ENCODE data around the gene APOBEC3G.

Gene APOBEC3G

GRCh38 chr22:39128508-39128907 lies 51.4 kb downstream of the APOBEC3G start:
- DNase-seq = no peak

DNA sequence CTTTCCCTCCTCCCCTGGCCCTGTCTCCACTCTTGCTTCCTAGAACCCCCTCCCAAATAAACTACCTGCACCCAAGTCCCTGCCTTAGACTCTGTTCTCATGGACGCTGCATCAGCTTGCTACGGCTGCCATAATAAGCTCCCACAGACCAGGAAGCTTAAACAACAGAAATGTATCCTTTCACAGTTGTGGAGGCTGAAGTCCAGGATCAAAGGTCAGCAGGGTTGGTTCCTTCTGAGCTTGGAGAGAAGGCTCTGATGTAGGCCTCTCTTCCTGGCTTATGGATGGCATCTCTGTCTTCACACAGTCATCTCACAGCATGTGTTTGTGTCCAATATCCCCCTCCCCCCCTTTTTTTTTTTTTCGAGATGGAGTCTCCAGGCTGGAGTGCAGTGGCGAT lies 52.0 kb downstream of the APOBEC3G start:
- no peak for DNase-seq

DNA sequence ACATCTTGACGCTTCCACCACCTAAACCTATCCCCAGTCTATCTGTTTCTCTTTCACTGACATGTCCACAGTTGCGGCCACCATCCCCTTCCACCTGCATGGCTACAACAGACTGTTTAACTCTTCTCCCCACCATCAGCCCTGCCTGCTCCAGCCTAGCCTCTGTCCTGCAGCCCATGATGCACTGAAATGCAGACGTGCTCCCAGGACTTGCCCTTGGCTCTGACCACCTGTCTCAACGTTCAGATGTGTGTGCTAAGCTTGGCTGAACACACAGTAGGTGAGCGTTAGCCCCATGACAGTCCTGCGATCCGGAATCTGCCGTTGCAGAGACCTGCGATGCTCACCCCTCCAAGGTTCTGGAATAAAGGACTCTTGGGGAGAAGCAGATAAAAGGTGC lies 52.7 kb downstream of the APOBEC3G start:
- DNase-seq = no peak

GRCh38 chr22:39130152-39130704 lies 53.2 kb downstream of the APOBEC3G start:
- no peak for DNase-seq

DNA sequence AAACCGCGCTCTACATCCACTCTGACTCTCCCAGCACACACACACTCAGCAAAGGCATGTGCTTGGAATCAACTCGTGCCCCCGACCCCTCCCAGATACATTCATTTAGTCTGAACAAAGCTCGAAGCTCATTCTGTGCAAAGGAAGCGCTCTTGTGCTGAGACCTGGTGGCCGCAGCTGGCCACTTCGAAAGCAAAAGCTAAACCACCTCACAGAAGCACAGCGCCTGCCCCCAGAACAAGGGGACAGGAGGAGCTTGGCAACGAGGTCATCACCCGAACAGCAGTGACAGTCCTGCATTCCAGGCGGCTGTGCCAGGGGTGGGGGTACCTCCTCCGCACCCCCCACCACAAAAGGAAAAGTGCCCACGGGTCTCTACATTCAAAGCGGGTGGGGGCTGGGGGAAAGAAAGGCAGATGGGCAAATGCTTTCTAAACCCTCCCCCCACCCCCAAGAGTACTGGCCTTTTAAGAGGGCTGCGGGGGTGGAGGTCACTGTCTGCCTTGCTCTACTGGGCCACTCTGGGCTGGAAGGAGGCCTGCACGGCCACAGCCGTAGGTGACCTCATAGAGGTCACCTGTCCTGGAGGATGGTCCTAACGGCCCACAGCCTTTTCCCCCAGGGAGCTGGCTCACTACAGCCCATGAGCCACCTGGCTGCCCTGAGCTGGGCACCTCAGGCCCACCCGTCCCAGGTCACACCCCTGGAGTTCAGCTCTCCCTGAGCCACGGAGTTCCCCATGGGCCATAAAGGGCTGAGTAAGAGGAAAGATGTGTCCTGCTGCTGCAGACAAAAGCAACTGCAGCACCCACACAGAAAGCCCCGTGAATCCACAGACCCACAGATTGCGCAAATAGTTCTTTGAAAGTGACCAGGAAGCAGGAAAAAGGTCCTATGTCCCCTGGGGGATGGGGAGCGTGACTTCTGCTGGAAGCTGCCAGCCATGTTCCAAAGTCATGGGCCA lies 54.1 kb downstream of the APOBEC3G start:
- no peak for DNase-seq

DNA sequence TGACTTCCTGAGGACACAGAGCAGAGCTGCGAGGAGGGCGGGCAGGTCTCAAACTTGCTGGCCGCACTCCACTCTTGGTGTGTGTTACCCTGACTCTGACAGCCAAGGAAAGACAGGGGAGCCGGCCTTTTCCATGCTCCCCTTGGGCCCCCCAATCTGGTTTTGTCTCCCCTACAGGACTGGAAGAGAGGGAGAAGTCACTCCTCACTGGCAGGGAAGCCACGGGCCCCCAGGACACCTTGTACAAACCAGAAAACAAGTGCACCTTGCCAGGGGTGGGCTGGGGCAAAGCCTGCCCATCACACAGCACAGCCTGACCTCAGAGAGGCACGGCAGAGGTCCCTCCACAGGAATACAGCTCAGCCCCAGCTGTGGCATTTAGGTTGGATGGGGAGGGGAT lies 55.2 kb downstream of the APOBEC3G start:
- no peak for DNase-seq

DNA sequence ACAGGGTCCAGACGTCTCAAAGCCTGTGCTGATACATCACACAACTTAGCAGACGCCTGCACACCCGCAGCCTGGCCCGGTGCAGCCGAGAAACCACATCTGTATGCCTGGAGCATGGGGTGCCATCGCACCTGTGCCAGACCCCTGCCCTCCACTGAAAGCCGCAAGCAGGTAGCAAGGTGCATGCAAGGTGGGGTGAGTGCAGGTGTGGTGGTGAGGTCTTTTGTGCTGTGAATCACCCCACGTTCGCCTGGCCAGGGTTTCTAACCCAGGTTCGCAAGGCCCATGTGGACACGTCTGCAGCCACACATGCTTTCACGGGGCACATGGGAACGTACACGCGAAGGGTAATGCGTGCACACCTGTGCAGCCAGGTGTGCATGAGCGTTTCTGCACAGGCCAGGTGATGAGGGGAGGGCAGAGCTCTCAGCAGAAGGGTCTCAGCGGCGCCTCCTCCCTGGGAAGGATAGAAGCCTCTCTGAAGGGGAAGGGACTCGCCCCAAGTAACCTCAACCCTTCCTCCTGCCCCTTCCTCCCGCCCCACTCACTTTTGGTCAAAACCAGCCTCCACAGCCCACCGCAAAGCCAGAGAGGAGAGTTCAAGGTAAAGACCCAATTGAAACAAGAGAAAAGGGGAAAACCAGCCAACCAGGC lies 55.9 kb downstream of the APOBEC3G start:
- DNase-seq = no peak

DNA sequence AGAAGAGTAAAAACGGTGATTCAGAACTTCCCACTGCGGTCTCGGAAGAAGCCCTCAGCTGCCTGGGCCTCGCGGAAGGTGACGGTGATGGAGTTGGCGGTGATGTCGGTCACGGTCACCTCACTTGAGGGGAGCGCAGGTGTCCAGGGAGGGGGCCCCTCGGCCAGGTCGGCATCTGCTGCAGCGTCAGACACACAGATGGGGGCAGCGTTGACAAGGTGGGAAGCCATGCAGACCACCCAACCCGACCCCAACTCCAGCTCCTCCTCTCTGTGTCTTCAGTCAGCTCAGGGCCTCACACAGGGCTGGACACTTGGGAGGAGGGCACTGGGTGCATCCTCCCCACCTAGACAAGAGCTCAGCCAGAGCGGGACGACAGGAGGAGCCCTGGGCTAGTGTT lies 56.8 kb downstream of the APOBEC3G start:
- DNase-seq = no peak

DNA sequence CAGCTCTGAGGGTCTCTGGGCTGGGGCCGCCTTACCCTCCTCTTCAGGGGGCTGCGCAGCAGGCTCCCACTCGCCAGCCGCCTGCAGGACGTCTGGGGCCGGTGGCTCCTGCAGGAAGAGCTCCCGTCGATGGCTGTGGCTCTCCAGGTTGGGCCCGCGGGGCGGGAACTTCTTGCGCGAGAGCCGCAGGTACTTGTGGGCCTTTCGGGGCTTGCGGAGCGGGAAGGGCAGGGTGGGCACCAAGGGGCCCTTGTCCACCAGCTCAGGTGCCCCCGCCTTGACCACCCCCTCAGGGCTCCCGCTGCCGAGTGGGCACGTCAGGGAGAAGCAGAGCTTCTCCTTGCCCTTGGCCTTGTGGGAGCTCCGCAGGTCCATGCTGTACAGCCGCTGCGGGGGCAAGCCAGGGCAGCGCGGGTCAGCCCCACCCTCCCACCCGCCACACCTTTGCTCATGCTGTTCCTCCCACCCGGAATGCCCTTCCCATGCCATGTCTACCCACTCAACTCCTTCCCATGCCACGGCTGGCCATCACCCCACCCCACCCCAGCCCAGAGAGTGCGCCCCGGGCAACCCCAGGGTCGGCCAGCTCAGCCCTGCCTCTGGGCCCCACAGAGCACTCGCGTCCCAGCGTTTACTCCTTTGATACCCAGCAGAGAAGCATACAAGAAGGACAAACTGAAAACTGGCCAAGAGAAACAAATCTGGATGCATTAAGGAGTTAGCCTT lies 57.5 kb downstream of the APOBEC3G start:
- no peak for DNase-seq

DNA sequence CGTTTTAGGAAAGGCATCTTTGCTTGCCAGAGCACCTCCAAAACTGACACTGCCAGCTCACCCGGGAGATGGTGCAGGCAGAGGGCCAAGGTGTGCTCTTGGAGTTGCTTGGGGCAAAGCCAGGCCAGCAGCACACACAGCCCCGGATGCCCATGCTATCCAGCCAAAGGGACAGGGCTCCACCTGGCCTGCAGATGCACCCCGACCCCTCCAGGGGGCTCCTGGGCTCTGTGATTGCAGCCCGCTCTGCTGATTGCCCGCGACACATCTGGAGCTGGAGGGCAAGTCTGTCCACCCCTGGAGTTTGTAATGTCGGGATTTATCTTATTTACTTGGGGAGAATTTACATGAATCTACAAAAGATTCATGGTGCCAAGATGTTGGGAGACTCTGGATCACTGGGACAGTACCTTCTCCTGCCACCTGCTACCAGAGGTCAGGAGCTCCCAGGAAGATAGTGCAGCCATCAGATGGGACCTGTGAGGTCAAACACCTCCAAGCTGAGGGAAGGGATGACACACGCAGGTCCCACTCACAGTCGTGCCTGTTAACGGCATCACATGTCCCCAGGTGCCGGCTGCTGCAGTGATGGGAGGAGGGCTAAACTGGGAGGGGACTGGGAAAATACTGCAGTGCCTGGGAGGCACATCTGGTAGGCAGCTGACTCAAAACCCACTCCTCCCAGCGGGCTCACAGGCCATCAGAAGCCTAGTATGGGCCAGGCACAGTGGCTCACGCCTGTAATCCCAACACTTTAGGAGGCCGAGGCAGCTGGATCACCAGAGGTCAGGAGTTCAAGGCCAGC lies 58.2 kb downstream of the APOBEC3G start:
- peak; percentile 16 for DNase-seq

DNA sequence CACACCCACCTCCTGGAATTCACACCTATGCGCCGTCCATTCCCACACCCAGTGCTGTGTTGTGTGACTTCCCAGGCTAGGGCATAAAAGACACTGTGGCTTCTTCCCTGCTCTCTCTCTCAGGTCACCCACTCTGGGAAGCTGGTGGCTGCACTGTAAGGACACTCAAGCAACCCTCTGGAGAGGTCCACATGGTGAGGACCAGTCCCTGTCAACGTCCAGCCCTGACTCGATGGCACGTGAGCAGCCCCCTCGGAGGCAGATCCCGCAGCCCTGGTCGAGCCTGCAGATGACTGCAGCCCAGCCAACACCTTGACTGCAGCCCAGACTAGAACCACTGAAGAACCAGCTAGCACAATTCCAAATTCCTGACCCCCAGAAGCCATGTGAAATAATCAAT lies 59.2 kb downstream of the APOBEC3G start:
- no peak for DNase-seq
